Fibroblast of skin of left quadriceps (primary cell): ENCODE data around the gene PARD6G.

Experiments used
- DNase-seq, 2 experiments: peaks; one replicate each; pipeline ENCODE4 v3.0.0-alpha.2; 2013; ENCODE audit warnings: low read depth in 2 of 2

Gene PARD6G

DNA sequence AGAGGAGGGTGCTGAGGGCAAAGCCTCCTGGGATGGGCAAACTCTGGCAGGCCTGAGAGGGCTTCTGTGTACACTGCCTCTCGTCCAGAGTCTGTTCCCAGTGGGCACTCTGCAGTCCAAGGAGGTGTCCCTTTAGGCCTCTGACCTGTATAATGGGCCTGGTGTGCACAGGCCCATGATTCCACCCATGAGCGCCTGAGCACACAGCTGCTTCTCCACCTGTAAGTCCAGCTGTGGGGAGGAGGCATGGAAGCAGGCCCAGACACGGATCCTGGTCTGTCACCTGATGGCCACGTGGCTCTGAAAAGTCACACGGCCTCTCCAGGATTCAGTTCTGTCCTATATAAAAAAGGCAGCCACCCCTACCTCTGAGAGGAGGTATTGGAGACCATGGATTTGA, 57.0 kb downstream of the PARD6G start:
- no peak for DNase-seq

- DNase-seq, result no peak
Observed at GRCh38 chr18:80189531-80189865, 57.8 kb downstream of the PARD6G start.

- DNase-seq, result no peak
Observed at GRCh38 chr18:80188643-80189530, 58.4 kb downstream of the PARD6G start.

- DNase-seq, result no peak
Observed at GRCh38 chr18:80187956-80188642, 59.2 kb downstream of the PARD6G start.

- no peak for DNase-seq
Observed at GRCh38 chr18:80185545-80185944, 61.8 kb downstream of the PARD6G start.

DNA sequence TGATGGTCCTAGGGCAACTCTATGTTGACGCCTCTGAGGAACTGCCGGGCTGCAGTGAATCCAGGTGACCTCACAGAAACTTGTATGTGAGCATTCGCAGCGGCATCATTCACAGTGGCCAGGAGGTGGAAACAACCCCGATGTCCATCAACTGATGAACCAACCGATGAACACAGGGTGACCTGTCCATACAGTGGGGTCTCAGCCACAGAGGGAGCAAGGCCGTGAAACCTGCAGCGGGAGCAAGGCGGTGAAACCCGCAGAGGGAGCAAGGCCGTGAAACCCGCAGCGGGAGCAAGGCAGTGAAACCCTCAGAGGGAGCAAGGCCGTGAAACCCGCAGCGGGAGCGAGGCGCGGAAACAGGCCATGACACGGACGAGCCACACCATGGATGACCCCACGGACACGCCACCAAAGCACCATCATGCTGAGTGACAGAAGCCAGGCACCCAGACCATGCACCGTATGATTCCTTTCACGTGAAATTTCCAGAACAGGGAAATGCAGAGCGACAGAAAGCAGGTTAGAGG, 63.0 kb downstream of the PARD6G start:
- DNase-seq, result no peak

DNA sequence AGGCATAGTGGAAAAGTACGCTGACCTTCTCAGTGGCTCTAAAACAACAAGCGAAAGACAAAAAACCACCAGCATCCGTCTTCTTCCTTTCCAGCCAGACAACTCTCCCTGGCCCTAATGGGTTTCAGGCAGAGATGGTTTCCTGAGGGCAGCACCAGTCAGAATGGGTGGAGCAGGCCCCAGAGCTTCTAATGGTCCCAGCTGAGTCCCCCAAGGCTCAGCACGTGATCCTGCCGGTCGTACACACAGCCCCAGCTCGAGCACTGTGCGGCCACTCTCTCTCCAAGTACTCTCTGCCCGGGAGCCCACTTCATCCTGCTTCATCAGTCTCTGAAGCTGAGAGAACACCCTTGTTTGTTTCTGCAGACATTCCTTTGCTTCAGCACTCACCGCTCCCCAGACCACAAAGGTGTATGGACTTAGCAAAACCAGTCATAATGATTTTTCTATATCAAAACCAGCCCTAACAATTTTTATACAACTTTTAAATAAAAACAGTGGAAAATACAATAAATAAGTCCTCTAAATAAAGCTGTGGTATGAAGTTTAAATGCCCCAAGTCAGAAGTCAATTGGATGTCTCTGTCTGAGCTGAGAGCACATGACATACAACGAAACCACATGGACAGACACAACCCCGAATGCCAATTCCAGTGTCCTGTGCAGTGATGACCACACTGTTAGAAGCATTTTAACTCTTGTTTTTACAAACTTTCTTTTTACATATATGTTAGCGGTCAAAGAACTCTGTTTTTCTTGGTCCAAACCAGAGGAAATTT, 63.9 kb downstream of the PARD6G start:
- DNase-seq, result no peak

- DNase-seq, result no peak
Observed at GRCh38 chr18:80182855-80183254, 64.5 kb downstream of the PARD6G start.

GRCh38 chr18:80181642-80182461, 65.5 kb downstream of the PARD6G start:
- no peak for DNase-seq

DNA sequence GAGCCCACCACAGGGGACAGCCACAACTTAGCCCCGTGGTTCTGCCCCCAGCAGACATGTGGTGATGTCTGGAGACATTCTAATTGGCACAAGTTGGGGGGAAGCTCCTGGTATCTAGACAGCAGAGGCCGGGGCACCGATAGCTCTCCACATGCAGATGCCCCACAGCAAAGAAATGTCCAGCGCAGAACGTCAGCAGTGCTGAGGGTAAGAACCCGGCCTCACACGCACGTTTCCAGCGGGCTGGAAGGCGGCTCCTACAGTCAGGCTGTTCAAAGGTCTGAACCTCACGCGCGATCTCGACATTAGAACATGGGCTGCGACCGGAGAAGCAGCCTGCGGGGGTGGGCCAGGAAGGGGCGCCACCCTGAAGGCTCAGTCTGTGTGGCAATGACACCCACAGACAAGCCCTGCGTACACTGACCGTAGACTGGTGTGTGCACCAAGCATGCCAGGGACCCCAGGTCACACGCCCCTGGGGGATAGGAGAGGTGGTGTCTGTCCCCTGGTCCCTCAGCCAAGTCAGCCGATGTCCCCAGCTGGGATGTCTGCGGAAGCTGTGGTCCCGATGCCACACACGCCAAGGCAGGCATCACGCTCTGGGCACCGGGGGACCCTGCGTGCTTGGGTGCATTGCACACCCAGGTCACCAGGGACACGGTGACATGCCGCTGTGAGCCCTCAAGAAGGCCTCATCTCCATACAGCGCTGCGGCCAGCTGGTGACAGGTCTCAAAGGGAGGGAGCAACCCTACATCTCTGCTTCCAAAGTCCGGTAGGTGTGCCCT, 66.3 kb downstream of the PARD6G start:
- DNase-seq, result no peak

DNA sequence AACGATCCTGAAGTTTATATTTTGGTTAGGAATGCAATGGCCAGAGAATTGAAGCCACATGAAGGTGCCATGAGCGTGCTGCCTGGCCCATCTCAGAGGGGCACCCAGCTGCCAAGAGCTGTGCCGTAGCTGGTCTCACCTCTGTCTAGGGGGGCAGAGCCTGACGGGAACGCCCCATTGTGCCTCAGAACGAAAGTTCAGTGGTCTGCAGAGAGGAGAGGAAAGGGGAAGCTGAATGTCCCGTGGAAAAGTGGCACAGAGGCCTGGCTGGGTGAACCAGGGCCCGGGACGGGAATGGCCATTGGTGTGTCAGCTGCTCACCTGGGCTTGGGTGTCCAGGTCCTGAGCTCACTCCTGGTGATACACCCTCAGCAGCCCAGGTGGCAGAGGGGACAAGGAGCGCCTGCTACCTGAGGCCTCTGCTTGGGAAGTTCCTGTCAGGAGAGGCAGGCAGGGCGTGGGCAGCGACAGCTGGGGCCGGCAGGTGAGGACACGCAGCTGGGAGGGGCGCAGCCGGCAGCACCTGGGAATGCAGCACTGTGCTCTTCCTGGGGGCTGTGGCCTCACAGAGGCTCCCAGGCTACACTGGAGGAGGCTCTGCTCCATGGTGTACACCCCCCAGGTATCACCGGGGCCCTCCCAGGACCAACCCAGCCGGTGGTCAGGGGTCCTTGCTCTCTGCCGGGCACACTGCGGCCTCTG, 67.3 kb downstream of the PARD6G start:
- DNase-seq, result no peak

DNA sequence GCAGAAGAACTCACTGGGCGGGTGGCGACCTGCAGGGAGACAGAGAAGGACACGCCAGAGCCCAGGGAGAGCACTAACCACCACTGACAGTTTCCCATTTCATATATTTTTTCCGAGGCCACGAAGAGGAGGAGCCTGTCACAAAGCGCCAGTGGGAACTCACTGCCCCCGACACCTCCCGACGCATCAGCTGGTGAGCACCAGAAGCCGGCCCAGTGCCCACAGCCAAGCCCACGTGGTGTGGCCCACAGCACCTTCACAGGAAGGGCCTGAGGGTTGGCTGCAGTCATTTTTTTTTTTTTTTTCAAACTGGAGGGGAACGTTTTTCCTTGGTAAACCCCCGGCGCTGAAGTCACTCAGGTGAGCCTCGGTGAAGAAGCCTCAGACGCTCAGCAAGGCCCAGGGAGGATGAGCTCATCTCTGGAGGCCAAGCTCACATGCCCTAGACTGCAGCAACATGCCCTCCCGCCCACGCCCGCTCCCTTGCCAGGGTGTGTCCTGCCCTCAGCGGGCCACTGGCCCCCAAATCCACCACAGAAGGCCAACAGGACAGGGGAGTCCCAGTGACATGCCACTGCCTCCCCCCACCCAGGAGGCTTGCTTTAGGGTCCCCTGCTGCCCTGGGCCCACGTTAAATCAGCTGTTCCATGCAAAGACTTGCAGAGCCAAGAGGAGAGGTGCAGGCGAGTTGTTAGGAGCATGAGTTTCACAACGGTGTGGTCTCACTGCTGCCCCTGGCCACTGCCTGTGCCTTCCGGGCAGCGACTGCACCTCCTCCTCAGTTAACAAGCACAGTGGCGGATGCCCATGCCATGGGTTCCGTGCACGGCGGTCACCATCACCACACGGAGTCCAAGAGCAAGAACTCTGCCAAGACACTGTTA, 68.1 kb downstream of the PARD6G start:
- DNase-seq, result no peak

- no peak for DNase-seq
Observed at GRCh38 chr18:80177128-80177527, 70.2 kb downstream of the PARD6G start.

DNA sequence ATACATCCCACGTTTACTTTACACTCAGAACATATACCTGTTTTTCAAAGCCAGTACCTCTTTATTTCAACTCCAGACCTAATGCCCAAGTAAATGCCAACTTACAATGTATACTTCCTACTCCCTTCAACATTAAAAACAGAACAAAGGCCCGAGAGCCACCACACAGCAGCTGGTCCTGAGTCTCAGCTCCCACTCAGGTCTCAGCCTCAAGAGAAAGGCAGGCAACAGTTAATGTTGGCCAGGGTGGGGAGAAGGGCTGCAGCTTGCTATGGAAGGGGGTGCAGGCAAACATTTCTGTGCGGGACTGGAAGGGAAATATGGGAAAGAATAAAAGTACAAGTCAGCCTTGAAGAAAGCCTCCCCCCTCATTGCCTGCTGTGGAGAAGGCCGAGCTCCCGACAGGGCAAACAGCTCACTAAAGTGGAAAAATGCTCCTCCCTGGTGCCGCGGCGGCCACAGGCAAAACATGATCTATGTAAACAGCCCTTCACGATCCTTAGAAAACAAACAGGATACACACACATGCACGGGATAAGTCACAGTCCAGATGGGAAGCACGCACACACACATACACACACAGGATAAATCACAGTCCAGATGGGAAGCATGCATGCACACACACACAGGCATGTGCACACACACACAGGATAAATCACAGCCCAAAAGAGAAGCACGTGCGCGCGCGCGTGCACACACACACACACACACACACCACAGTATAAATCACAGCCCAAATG, 70.8 kb downstream of the PARD6G start:
- DNase-seq, result peak in 1 of 2 experiments; percentile 26

DNA sequence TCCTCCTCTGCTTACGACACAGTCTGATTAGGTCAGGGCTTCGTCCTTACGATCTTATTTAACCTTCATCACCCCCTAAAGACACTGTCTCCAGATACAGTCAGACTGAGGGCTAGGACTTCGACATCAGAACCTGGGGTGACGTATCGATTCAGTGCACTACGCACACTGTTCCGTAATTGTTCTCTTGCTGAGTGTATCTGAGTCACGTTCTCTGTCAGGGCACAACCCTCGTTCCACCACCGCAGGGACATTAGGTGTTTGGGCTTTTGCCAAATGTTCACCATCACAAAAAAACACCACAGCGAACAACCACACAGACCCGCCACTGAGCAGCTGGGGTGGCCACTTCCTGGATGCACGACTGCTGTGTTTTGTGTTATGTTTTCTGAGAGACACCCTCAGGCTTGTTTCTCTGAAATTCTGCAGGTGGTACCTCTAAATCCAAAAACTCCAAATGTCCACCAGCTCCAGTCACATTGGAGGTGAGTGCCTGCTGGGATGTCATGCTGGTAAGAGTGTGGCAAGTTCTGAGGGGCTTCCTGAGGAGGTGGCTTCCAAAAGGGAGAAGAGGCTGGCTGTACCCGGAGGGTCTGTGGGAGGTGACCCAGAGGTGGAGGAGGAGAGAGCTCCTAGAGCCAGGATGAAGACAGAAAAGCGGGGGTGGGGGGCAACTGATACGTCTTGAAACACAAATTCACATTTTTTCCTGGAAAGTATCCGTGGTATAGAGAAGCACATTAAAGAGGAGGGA, 71.7 kb downstream of the PARD6G start:
- DNase-seq, result no peak

GRCh38 chr18:80173060-80173459, 74.3 kb downstream of the PARD6G start:
- DNase-seq, result no peak

- no peak for DNase-seq
Observed at GRCh38 chr18:80172056-80172455, 75.3 kb downstream of the PARD6G start.
